Measurements from ENCODE around the gene CCL26. TPM values are rescaled to one million over a fixed set of nuclear protein-coding genes. Genes with fewer than 3 reads are reported as not detected.

CCL26 gene
- total RNA-seq, 1 experiment from 2014 or later, result not detected

GRCh38 chr7:75757860-75758259 lies 14.2 kb downstream of the CCL26 start:
- H3K9me3 ChIP-seq (ENCODE audit: insufficient read depth, low read depth), result no peaks in the 10 kb centered on the region
- no TSS peak for BruUV-seq (replicated peaks)
- intact Hi-C loops (cut with micrococcal nuclease; ENCODE audit: unreplicated experiment), result no loop called here

GRCh38 chr7:75756991-75757676 lies 14.9 kb downstream of the CCL26 start:
- no peak overlapping the region for H3K4me2 ChIP-seq
- no peak overlapping the region for H3K27ac ChIP-seq
- no peaks in the 10 kb centered on the region for H4K20me1 ChIP-seq (ENCODE audit: insufficient read depth)
- BruUV-seq (replicated peaks), result no TSS peak
- intact Hi-C loops (cut with micrococcal nuclease; ENCODE audit: unreplicated experiment), result no loop called here
- H3K27me3 ChIP-seq (ENCODE audit: insufficient read depth, low read depth), result no peaks in the 10 kb centered on the region
- H3K9me2 ChIP-seq (ENCODE audit: insufficient read depth), result no peaks in the 10 kb centered on the region
- no peak for DNase-seq
- TF ChIP-seq CTCF (conservative IDR thresholded peaks at IDR 0.05), result peak; percentile 72
- TF ChIP-seq EZH2 (IDR thresholded peaks at IDR 0.05; ENCODE audit: low read depth), result no peak
- CTCF ChIA-PET, result interaction anchor here (0.6 kb wide), 1 partner anchor 18 kb away, joined by 3 read pairs; no protein-coding TSS in a partner anchor
- no peaks in the 10 kb centered on the region for H3K79me2 ChIP-seq (ENCODE audit: low read depth)
- POLR2A ChIA-PET (ENCODE audit: unreplicated experiment), result no interaction called here
- H2AFZ ChIP-seq, result no peak overlapping the region
- no peak overlapping the region for H3K4me3 ChIP-seq
- no peaks in the 10 kb centered on the region for H3K36me3 ChIP-seq (ENCODE audit: low read depth)
- H3K4me1 ChIP-seq (replicated peaks; ENCODE audit: insufficient read depth), result no peaks in the 10 kb centered on the region
- H3F3A ChIP-seq (ENCODE audit: insufficient read depth, low read depth), result no peaks in the 10 kb centered on the region
- no peaks in the 10 kb centered on the region for H3K9me3 ChIP-seq (ENCODE audit: insufficient read depth, low read depth)

More at GRCh38 chr7:75757860-75758259, 14.2 kb downstream of the CCL26 start:
- H3K79me2 ChIP-seq (ENCODE audit: low read depth), result no peaks in the 10 kb centered on the region
- DNase-seq, result no peak
- H3K27ac ChIP-seq, result no peak overlapping the region
- H3K4me2 ChIP-seq, result no peak overlapping the region
- no peaks in the 10 kb centered on the region for H3F3A ChIP-seq (ENCODE audit: insufficient read depth, low read depth)
- TF ChIP-seq EZH2 (IDR thresholded peaks at IDR 0.05; ENCODE audit: low read depth) (no peak), CTCF (conservative IDR thresholded peaks at IDR 0.05) (no peak)
- H2AFZ ChIP-seq, result no peak overlapping the region
- POLR2A ChIA-PET (ENCODE audit: unreplicated experiment), result no interaction called here
- no peak overlapping the region for H3K4me3 ChIP-seq
- CTCF ChIA-PET, result no interaction called here
- no peaks in the 10 kb centered on the region for H3K9me2 ChIP-seq (ENCODE audit: insufficient read depth)
- no peaks in the 10 kb centered on the region for H4K20me1 ChIP-seq (ENCODE audit: insufficient read depth)
- H3K4me1 ChIP-seq (replicated peaks; ENCODE audit: insufficient read depth), result no peaks in the 10 kb centered on the region
- H3K36me3 ChIP-seq (ENCODE audit: low read depth), result no peaks in the 10 kb centered on the region
- H3K27me3 ChIP-seq (ENCODE audit: insufficient read depth, low read depth), result no peaks in the 10 kb centered on the region

- intact Hi-C loops (cut with micrococcal nuclease; ENCODE audit: unreplicated experiment), result no loop called here
- no TSS peak for BruUV-seq (replicated peaks)
- TF ChIP-seq CTCF (conservative IDR thresholded peaks at IDR 0.05) (no peak), EZH2 (IDR thresholded peaks at IDR 0.05; ENCODE audit: low read depth) (no peak)
- Histone ChIP-seq H3F3A (ENCODE audit: insufficient read depth, low read depth) (no peaks in the 10 kb centered on the region), H3K27me3 (ENCODE audit: insufficient read depth, low read depth) (no peaks in the 10 kb centered on the region), H4K20me1 (ENCODE audit: insufficient read depth) (no peaks in the 10 kb centered on the region), H2AFZ (no peak overlapping the region), H3K9me2 (ENCODE audit: insufficient read depth) (no peaks in the 10 kb centered on the region), H3K9me3 (ENCODE audit: insufficient read depth, low read depth) (no peaks in the 10 kb centered on the region), H3K4me3 (no peak overlapping the region), H3K79me2 (ENCODE audit: low read depth) (no peaks in the 10 kb centered on the region), H3K27ac (no peak overlapping the region), H3K4me1 (replicated peaks; ENCODE audit: insufficient read depth) (no peaks in the 10 kb centered on the region), H3K4me2 (no peak overlapping the region), H3K36me3 (ENCODE audit: low read depth) (no peaks in the 10 kb centered on the region)
- POLR2A ChIA-PET (ENCODE audit: unreplicated experiment), result no interaction called here
- CTCF ChIA-PET, result interaction anchor here (0.6 kb wide), 2 partner anchors 17 to 30 kb away, joined by 3 to 4 read pairs; no protein-coding TSS in a partner anchor
- no peak for DNase-seq
These were observed 15.6 kb downstream of the CCL26 start for GRCh38 chr7:75756206-75756990.
